GM21367 (cell line): ENCODE results near the gene KRT76.
"Not testable (repeated sequence)": the region's sequence is repeated elsewhere in the genome, so short reads cannot be mapped to it uniquely, and the experiment has no call there.

Experiments used
- ATAC-seq: cut with Tn5 transposase; IDR thresholded peaks from one replicate; pipeline ENCODE4 v1.9.1; 2021; ENCODE audit not compliant: unreplicated experiment

The KRT76 gene

DNA sequence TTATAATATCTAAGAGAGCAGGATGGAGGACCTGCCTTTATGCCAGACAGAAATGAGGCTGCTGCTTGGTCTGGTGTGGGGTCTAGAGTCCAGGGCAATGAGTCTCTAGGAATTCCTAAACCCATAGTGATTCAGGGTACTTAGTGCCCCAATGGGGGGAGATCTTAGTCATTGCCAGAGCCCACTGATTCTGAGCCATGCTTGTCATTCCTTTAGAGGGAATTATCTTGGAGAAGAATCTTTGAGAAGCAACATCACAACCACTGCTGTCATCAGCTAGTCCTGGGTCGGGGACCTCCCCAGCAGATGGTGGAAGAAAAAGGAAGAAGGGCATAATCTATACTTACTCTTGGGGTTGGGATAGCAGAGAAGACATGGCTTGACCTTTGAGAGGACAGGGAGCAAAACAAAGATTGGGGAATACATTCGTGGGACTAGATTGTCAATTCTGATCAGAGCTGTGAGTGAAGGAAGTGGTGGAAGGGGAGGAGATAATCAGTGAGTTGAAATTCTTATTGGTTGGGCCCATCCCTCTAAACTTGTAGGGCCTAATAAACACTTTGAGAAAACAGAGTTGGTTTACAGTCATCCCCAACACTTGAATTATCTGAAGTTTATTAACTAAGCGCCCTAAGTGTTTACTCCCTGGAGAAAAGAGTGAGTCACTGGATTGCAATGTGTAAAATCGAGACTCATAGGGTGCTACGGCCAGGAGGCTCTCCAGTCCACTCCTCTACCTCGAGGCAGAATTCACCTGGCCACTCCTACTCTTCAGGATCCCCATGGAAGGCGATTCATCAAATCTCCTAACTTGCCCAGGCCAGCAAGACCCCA, 21.7 kb upstream of the KRT76 start:
- ATAC-seq, result no peak

DNA sequence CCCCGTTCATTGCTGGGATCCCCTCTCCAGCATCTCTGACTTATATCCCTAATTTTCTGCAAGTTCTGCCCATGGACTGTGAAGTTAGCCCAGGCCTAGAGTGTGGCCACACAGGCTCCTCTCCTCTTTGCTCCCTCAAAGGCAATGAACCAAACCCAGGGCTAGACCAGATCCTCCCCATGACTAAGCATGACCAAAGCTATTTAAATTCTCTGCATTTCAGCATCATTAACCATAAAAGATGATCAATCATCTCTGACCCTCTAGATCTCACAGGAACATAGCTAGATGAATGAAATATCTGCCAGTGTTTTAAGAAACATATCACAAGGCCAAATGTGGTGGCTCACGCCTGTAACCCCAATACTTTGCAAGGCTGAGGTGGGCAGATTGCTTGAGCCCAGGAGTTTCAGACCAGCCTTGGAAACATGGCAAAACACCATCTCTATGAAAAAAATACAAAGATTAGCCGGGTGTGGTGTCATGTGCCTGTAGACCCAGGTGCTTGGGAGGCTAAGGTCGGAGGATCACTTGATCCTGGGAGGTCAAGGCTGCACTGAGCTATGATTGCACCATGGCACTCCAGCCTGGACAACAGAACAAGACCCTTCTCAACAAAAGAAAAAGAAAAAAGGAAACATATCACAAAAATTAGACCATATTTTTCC, 21.0 kb upstream of the KRT76 start:
- ATAC-seq, result no peak

DNA sequence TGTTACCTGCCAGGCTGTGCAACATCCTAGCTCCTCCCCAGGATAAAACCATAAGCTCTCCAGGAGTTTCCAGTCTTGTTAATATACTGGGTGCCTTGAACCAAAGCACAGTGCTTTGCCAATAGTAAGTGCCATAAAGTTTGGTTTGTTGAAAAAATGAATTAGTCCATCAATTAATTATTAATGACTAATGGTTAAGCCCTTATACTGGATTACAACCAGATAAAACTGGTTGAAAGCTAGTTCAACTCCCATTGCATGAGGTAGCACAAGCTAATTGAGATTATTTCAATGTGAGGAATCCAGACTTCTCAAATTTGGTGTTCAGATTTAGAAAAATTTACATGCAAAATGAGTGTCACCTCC, 20.4 kb upstream of the KRT76 start:
- ATAC-seq, result no peak

DNA sequence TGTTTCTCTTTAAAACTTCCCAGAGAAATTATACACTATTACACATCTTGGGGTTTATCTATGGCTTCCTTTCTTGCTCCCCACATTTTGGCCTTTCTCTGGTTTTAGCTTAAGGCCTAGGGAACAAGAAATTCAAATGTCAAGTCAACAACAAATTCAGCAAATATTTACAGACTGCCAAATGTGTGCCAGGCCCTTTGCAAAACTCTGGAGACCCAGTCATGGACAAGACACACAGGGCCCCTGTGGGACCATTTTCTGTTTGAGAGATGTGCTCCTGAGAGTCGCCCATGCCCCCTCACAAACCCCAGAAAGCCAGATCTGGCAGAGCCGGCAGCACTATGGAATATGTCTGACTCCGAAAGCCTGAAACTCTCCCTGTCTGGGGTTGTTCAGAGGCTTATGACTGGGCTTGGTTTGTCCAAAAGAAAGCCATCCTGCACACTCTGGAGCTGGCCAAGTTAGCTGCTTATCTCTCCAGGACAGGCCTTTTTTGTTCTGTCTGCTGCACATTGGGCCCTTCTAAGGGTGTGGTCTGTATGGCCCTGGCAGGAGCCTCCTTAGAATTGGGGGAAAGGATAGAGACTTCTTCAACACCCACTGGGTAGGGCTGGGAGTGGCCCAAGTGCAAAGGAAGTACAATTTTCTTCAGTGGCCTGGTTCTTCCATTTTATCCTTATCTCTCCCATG, 19.8 kb upstream of the KRT76 start:
- ATAC-seq, result no peak

DNA sequence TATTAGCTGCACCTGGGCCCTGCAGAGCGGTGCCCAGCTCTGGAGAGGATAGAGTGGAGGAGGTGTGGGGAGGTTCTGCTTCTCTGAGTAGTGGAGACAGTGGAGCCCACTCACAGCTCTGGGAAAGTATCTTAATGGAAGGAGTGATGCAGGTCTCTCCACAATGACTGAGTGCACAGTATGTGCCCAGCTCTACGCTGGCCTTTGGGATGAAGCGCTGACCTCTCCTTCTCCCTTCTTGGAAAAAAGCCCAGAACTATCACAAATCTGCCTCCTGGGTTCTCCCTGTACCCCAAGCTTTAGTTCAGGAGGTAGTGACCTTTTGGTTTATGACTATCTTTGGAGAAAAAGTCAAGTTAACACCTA, 19.3 kb upstream of the KRT76 start:
- no peak for ATAC-seq

DNA sequence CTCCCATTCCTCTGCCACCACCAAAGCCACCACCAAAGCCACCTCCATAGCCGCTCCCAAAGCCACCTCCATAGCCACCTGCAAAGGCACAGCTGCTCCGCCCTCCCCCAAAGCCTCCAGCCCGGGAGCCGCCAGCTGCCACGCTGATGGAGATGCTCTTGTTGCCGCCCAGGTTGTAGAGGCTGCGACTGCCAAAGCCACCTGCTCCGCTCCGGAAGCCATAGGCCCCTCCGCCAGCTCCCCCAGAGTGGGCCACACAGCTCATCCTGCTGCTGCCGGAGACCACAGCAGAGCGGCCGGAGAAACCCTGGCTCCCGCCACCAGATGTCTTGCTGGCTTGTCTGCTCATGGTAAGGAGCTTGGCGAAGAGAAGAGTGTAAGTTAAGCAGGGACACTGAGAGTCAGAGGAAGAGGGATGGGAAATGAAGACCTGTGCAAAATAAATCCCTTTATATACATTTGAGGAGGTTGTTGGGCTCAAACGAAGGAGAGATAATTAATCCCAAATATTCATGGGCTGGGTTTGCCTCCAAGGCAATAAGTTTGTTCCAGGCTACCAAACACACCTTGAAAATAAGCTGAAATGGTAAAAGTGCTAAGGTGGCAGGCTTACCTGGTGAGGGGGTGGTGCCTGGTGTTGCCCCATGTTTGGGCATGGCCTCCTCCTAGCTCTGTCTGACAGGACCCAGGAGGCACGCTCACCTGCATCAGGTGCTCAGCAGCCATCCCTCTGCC, 18.7 kb upstream of the KRT76 start, which contains the start of gene KRT3:
Gene KRT3 (minus strand): TSS at position 424 of the 735 bp plus-strand sequence. CDS start 75 bp downstream, at position 349.
- ATAC-seq, result no peak

DNA sequence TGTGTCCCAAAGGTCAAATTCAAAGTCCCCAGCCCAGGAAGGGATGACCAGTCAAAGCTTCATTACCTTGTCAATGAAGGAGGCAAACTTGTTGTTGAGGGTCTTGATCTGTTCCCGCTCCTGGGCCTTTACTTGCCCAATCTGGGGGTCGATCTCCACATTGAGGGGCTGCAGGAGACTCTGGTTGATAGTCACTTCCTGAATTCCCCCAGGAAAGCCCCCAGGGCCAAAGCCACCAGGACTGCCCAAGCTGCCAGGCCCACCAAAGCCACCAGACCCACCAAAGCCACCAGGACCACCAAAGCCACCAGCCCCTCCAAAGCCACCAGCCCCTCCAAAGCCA, 18.2 kb upstream of the KRT76 start:
- ATAC-seq, result not testable (repeated sequence)

DNA sequence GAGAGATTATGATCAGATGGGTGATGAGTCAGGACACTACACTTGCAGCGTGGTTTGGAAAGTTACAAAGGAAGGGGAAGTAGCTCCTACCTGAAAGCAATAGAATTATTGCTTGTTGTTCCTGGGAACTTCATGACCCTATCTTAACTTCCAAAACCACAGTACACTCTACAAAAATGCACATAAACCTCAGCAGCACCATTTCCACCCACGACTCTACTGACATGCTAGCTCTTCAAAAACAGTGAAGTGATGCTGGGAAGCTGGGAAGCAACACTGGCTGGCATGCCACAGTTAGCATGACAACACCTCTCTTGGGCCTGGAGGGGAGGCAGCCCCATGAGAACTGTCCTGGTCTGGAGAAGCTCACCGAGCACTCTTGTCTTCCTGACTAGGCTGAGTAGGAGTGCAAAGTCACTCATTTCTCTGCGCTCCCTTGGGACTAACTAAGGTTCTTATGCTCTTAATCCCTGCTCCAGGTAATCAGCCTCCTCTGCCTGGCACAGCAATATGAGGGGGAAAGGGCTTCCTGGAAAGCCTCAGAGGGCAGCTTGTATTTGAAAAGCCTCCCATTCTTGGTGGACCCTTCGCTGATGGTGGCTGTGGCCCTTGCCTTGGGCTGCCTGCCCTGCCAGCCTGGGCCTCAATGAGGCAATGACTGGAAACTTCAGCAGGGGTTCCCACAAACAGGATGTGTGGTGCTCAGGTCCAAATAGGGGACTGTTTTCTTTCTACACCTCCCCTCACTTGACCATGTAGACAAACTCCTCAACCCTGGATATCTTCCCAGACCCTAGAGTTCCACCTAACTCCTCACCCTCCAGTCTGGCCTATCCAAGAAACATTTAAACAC, 17.6 kb upstream of the KRT76 start:
- ATAC-seq, result no peak

DNA sequence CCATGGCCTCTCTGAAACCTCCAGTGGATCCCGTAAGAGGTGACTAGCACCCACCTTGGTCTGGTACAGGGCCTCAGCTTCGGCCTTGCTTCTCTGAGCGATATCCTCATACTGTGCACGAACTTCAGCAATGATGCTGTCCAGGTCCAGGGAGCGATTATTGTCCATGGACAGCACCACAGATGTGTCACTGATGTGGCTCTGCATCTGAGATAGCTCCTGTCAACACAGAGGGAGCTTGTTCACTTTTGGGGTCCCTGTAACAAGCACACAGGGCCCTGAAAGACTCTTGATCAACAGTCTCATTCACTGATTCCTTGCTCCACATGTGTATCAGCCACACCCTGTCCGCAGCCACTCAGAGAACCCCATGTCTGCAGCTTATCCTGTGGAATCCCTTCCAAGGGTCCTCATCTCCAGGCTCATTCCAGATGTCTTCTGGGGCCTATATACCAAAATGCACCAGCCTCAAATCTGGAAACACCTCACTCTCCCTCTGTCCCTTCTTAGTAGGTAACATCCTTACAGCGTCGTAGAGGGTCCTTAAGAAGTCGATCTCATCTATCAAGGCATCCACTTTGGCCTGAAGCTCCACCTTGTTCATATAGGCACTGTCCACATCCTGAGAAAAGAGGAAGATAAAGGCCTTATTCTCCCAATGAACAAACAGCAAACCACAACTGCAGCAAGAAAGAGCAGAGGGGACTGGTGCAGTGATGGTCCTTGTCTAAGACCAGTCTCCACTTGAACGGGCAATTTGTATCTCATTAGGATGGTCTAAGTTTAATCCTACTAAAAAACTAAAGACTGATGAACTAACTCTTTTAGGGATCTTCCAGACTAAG, 15.3 kb upstream of the KRT76 start:
- no peak for ATAC-seq

DNA sequence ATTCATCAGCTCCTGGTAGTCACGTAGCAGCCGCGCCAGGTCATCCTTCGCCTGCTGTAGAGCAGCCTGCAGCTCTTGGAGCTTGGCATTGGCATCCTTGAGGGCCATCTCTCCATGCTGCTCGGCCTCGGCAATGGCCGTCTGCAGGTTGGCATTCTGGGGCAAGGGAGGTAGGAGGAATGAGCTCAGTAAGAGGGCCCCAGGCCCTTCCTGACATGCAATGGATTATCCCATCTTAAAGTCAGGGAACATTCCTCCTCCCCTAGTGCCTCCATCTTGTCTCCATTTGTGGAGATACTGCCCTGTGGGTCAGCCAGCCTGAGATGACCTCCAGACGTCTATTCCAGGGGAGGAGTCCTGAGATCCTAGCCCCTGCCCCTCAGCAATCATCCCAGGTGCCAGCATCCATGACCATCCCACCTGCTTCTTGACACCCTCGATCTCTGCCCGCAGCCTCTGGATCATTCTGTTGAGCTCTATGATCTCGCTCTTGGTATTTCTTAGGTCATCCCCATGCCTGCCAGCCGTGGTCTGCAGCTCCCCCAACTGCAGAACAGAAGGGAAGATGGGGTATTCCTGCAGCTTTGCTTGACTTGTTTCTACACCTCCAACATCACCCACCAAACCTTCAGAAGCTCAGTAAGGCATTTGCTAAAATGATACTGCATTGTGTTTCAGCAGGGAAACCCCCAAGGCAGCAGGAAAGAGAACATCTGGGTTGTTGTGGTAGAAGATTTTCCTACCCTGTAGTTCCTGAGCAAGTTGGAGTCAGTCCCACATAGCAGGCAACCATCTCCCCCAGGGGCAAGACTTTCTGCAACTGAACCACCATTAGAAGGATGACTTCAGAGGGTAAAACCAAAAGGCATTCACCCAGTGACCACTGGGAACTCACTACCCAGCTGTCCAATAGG, 14.4 kb upstream of the KRT76 start:
- ATAC-seq, result no peak

DNA sequence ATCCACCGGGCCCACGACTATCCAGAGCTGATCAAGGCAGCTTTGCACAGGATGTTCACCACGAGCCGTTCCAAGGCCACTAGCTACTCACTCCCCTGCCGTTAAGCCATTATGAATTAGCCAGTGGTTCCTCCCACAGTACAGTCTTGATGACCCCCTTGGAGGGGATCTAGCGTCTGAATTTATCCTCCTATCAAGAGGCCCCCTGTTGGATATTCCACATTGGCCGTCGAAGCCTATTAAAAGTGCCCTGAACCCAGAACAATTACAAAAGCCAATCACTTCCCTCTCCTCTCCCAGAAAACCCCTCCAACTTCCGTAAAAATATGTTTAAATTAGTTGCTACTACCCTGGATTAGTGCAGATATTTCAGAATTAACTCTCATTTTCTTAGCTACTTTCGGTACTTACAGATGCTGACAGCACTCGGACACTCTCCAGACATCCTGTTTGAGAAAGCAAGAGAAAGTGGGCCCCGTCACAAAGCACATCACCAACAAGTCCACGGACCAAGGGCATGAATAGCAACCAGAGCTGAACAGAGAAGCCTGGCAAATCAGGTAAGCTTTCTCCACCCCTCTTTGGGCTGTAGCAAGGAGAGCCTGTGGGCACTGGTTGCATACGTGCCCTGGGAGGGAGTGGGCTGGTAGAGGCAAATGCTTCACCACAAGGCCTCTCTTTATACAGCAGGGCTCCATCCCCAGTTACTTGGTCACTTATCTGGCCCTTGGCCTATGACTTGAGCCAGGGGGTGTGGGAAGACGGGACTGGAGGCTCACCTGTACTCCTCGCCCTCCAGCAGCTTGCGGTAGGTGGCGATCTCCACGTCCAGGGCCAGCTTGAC, 13.5 kb upstream of the KRT76 start:
- no peak for ATAC-seq

DNA sequence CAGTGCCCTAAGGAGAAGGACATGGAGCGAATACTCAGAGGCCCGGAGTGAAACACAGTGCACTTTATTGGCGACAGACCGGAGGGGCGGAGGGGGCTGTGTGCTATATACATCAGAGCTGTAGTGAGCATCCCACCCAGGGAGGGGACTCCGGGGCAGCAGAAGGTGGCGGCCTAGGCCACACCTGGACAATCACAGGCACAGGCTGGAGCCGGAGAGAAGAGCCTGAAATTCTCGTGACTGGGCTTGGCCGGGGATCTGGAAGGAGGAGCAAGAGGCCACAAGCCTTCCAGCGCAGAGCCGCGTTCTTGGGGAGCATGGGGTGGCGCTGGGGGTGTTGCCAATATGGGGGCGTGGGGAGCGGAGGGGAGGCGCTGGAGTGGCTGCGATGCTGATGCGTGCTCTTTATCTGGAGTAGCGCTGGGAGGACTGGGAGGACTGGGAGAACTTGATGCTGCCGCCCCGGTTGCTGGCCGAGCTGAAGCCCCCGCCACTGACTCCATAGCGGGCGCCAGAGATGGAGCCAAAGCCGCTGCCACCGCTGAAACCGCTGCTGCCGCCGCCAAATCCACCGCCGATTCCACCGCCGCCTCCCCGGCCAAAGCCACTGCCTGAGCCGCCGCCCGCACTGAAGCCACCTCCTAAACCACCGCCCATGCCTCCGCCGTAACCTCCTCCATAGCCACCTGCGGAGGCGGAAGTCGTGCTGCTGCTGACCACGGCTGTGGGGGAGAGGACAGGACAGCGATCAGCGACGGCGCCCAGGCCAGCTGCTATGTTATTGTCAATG, 12.7 kb upstream of the KRT76 start:
- no peak for ATAC-seq

DNA sequence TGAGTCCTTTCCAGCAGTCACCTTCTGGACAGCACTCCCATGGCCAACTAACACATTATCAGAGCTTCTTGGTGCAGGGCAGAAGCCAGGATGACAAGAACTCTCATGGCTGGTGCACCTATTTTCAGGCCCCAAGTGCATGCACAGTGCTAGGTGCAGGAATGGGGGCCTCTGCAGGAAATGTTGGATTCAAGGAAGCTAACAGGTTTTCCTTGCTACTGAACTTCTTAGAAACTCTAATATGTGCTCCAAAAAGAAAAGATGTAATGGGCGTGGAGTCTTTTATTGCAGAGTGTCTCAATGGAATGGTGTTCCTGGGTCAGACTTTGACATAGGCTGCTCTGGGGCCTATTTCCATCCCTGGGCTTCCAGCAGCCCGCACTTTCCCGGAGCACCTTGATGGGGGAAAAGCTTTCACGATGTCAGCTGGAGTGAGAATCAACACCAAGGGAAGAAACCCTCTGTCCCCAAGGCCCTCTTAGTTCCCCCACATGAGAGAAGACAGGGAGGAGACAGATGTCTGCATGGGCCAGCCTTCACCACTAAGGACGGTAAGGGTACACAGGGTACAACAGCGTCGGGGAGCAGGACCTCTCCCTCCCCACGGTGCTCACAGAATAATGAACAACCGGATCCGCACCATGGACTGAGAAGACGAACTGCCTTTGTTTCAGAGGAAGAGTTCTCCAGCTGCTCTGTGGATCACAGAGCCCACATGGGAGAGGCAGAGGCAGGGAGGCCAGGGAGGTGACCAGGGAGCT, 11.9 kb upstream of the KRT76 start:
- no peak for ATAC-seq

DNA sequence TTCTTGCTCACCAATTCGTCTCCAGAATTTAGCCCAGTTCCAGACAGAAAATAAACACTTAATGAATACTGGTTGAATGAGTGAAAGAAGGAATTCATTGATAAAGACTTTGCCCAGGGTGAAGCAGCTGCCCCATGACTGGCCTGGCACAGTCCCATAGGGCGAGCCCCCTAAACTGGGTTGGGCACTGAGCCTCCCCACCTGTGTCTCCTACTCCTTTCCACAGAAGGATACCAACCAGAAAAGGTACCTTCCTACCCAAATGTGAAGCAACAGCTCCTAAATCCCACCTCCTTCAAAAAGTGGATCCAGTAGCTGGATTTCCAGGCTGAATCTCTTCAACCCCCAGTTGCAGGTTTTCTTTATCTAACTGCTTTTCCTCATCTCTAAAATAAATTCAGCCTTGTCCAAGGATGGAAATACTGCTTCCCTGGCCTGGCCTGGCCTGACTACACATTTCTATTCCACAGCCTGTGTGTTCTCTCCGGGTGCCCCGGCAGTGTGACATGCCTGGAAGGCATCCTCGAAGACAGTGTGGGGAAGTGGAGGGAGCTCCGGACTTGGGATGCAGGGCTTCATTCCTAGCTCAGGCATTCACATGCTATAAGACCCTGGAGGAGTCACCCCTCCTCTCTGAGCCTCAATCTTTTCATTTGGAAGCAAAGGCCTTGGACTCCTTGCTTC, 11.2 kb upstream of the KRT76 start:
- no peak for ATAC-seq

DNA sequence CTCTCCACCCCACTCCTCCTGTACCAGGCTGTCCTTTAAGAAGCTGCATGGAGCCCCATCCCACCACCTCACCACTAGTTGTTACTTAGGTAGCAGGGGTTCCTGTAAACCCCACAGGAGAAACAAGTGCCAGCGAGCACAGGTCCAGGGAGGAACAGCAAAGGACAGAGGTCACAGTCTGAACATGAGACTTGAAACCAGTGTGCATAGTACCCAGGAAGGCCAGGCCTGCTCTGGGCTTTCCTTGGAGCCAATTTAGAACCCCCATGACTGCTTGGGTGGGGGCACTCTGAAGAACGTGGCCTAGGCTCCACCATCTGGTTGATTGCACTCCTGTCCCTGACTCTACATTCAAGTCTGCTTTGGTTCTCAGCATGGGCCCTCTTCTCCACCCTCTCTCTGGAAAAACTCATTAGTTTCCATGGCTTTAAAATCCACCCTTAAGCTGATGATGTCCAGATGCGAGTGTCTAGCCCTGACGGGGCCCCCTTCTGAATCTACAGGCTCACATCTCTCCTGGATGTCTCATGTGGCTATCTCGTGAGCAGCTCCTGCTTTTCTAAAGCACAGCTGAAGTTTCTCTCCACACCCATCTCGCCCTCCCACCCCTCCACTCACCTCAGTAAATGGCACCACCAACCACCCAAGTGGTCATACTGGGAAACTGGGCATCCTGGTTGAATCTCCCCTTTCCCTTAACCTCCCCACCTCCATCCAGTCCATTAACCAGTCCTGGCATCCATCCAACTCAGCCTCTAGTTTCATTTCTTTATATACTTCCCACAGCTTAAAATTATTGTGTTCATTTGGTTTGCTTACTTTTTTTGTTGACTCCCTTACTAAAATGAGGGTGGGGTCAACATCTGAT, 10.4 kb upstream of the KRT76 start:
- ATAC-seq, result no peak
